Bronchus fibroblast of lung (primary cell): ENCODE results near the gene KLHL18. TPM values are rescaled to one million over a fixed set of nuclear protein-coding genes. Genes with fewer than 3 reads are reported as not detected.

Experiments
- total RNA-seq: library from RNA; depleted of rRNA; stranded (reverse); fragments of >200 nt; gene quantifications from 2 replicates; pipeline ENCODE4 v1.2.3, GENCODE V29; 2015

KLHL18 gene
- total RNA-seq: 14.0 and 14.8 TPM in 2 replicates

DNA sequence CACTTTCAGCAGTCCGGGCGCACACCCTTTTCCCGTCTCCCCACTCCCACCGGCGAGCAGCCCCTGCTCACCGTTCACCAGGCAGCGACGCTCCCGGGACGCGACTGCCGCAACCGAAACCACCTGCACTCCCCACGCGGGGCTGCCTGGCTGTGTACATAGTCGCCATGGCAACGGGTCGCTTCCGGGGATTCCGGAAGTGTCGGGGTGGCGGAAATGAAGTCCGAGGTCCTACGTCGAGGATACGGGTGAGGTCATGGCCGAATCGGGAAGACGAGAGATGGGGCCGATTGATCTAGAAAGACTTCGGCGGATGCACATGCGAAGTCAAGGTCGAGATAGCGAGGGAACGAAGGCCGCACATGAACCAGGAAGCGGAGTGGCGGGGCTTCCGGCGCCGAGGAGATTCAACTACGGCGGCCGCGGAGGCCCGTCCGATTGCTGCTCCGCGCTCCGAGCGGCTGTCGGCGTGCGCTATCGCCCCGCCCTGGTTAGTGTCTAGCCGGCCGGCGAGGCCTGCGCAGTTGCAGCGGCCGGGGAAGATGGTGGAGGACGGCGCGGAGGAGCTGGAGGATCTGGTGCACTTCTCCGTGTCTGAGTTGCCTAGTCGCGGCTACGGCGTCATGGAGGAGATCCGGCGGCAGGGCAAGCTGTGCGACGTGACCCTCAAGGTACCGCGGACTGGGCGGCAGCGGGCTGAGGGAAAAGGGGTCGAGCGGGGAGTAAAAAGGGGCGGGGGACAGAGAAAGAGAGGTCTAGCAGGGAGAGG, at the start of gene KLHL18, which contains the start of gene KIF9:
KLHL18 (plus strand) TSS at position 521 of the 769 bp plus-strand sequence; CDS start at position 543, 22 bp downstream.
KIF9 (minus strand) TSS at position 376 of the 769 bp plus-strand sequence. CDS start 5,425 bp downstream, outside the sequence.

DNA sequence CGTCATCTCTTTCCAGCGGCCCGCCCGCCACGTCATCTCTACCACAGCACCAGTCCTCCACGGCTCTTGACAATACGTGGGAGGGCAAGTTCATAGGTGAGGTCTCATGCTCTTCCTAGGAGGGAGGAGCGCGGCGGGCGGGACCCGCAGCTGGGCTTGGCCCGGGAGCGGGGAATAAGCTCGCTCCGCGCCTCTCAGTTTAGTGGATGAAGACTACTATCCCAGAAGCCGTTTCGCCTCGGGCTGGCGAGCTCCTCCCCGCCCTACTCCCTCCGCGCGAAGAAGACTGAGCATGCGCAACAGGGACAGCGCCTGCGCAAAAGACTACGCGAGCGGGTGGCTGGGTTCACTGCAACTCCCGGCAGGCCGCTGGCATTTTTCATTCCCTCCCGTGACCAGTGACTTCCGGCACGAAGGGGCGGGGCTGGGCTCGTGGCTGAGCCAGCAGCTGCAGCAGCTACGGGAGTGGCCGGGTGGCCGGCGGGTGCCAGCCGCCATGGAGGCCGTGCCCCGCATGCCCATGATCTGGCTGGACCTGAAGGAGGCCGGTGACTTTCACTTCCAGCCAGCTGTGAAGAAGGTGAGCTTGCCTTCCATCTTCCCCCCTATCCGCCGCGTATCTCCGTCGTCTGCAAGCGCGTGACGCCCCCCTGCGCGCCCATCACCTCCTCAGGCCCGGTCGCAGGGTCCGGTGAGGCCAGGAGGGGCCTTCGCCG, 98.0 kb downstream of the KLHL18 start, which contains the start of gene PTPN23:
PTPN23 (plus strand) TSS at position 421 of the 716 bp plus-strand sequence; CDS start at position 497, 76 bp downstream.

Other genes with a start within 250 kb of the KLHL18 start
- gene SETD2, start 118.8 kb upstream of the KLHL18 start, total RNA-seq: 10.9 and 13.8 TPM in 2 replicates
- gene KIF9, start 145 bp upstream of the KLHL18 start, total RNA-seq: 4.2 and 7.3 TPM in 2 replicates
- gene PTPN23, start 98.1 kb downstream of the KLHL18 start, total RNA-seq: 14.6 and 15.0 TPM in 2 replicates
- 42.7 and 43.9 TPM in 2 replicates for gene SCAP, start 193.0 kb downstream of the KLHL18 start, total RNA-seq
- 40.0 and 48.6 TPM in 2 replicates for gene ELP6, start 230.8 kb downstream of the KLHL18 start, total RNA-seq